Ureter (tissue), 1 donor: Measurements from ENCODE around the gene HTN1. TPM values are rescaled to one million over a fixed set of nuclear protein-coding genes. Genes with fewer than 3 reads are reported as not detected.
"Not testable (repeated sequence)": the region's sequence is repeated elsewhere in the genome, so short reads cannot be mapped to it uniquely, and the experiment has no call there.

Experiments
- DNase-seq: peaks from one replicate; pipeline ENCODE4 v3.0.0-alpha.2; 2020; ENCODE audit warnings: low spot score
- total RNA-seq: library from RNA; stranded (reverse); gene quantifications from one replicate; pipeline ENCODE4 v1.2.4, GENCODE V29; 2023
- donor health status: DM: yes; HTN: yes; CAD: no.

HTN1 gene
- total RNA-seq = not detected

DNA sequence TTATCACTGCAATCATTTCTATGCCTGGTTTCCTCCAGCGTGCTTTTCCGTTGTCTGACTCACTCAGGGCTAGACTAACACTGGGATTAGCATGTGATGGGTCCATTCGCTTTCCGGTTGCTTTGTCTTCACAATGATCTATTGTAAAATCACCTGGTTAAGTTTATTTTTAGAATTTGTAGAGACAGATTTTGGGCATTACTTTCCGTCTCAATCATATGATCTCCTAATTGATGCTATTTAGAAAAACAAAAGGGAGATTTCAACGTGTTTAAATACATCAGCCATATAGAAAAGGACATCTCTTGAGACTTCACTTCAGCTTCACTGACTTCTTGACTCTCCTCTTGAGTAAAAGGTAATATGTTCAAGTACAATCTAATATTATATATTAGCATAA lies at the start of gene HTN1:
HTN1 (plus strand) TSS at position 301 of the 400 bp plus-strand sequence. CDS start 2,639 bp downstream, outside the sequence.
- not testable (repeated sequence) for DNase-seq

GRCh38 chr4:70000711-70001110 lies 49.5 kb upstream of the HTN1 start:
- DNase-seq = no peak

DNA sequence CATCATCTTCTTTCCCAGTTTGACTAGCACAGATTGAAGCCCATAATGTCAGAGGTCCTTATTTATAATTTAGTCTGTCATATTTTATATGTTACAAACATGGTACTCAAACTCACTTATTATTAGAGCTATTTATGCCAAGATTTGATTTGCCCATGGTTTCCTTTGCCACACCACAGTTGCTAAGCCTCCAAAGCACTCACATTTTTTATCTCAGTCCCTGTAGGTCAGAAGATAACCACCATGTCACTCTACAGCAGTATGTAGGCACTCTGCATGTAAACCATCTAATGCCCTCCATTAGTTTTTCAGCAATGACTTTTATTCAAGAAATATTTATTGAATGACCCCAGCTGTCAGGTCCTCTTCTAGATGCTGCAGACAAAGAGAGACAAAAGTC lies 47.7 kb upstream of the HTN1 start:
- DNase-seq = no peak

DNA sequence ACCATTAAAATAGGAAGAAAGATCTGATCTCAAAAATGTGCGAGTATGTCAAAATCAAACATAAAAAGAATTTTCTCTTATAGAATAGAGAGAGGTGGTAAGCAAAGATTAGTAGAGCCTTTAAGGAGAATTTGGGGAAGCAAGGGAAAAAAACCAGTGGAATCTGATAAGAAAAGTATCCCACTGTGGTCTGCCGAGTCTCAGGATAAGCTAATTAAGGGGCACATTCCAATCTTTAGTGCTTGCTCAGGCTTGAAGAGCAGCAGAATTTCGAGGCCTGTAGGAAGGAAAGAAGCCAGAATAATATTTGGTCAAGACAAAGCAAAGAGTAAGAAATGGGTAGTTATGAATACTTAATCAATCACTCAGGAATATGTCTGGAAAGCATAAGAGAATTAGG lies 41.5 kb upstream of the HTN1 start:
- DNase-seq = no peak

GRCh38 chr4:70019006-70019405 lies 31.2 kb upstream of the HTN1 start:
- not testable (repeated sequence) for DNase-seq

DNA sequence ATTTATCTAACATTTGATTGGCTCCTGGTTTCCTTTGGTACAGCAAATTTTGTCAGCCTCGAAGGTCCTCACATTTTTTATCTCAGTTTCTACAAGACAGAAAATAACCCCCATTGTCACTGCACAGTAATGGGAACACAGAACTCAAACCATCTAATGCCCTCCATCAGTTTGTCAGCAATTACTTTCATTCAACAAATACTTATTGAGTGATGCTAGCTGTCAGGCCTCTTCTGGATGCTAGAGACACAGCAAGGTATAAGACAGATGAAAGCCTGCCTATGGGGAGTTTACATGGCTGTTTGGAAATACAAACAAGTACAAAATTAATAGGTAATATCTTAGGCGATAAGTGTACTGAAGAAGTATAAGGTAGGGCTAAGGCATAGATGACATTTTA lies 27.0 kb upstream of the HTN1 start:
- DNase-seq = no peak

- DNase-seq = no peak
Observed at GRCh38 chr4:70027011-70027410, 23.2 kb upstream of the HTN1 start.

GRCh38 chr4:70028159-70028558 lies 22.1 kb upstream of the HTN1 start, which contains the start of gene HTN3:
Gene HTN3 (plus strand): TSS chr4:70028459. CDS start chr4:70030741, 2,282 bp downstream.
- not testable (repeated sequence) for DNase-seq

DNA sequence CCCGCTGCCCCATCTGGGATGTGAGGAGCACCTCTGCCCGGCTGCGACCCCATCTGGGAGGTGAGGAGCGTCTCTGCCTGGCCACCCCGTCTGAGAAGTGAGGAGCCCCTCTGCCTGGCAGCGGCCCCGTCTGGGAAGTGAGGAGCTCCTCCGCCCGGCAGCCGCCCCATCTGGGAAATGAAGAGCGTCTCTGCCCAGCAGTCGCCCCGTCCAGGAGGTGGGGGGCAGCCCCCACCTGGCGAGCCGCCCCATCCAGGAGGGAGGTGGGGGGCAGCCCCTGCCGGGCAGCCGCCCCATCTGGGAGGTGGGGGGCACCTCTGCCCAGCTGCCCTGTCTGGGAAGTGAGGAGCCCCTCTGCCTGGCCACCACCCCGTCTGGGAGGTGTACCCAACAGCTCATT lies 12.7 kb upstream of the HTN1 start:
- not testable (repeated sequence) for DNase-seq

- DNase-seq = not testable (repeated sequence)
Observed at GRCh38 chr4:70039928-70040327, 10.3 kb upstream of the HTN1 start.

GRCh38 chr4:70041652-70042286 lies 8.5 kb upstream of the HTN1 start:
- no peak for DNase-seq

DNA sequence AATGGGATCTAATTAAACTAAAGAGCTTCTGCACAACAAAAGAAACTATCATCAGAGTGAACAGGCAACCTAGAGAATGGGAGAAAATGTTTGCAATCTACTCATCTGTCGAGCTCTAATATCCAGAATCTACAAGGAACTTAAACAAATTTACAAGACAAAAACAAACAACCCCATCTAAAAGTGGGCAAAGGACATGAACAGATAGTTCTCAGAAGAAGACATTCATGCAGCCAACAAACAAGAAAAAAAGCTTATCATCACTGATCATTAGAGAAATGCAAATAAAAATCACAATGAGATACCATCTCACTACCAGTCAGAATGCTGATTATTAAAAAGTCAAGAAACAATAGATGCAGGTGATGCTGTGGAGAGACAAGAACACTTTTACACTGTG lies 6.3 kb downstream of the HTN1 start:
- not testable (repeated sequence) for DNase-seq

DNA sequence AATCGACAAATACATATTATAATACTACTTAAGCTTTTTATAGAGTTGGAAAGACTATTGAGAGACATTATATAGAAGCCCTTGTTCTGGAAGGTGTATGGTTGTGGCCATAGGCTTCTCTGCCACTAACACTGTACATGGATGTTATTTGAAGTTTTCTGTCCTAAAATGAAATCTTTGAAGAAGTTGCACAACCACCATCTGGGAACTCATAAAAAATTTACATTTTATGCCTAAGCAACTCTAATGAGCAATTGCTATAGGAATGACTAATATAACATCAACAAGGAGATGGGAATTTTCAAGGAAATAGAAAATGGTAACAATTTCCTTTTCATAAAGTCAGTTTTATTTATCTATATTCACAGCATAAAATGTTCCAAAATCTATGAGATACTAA lies 7.4 kb downstream of the HTN1 start:
- no peak for DNase-seq

DNA sequence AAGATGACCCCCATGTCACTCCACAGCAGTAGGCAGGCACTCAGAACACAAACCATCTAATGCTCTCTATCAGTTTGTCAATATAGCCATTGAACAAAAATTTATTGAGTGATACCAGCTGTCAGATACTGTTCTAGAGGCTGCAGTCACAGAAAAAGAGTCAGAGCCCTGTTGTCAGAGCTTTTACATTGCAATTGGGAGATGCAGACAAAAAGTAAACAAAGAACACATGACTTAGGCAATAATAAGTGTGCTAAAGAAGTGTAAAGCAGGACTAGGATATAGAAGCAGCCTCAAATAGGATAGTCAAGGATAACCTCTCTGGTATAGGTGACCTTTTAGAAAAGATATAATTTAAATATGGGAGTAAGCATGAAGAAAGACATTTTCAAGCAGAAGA lies 8.9 kb downstream of the HTN1 start:
- no peak for DNase-seq

- DNase-seq = no peak
Observed at GRCh38 chr4:70062000-70062399, 11.8 kb downstream of the HTN1 start.

- DNase-seq = no peak
Observed at GRCh38 chr4:70080205-70080604, 30.0 kb downstream of the HTN1 start.

GRCh38 chr4:70099206-70099605 lies 49.0 kb downstream of the HTN1 start:
- no peak for DNase-seq

Other genes with a start within 250 kb of the HTN1 start
- gene SULT1E1, start 190.3 kb upstream of the HTN1 start, total RNA-seq = 6.0 TPM
- not detected for gene CSN1S1, start 119.4 kb upstream of the HTN1 start, total RNA-seq
- not detected for gene CSN2, start 84.7 kb upstream of the HTN1 start, total RNA-seq
- gene STATH, start 54.5 kb upstream of the HTN1 start, total RNA-seq = not detected
- not detected for gene HTN3, start 22.0 kb upstream of the HTN1 start, total RNA-seq
- not detected for gene PRR27, start 103.8 kb downstream of the HTN1 start, total RNA-seq
- not detected for gene ODAM, start 145.3 kb downstream of the HTN1 start, total RNA-seq
- not detected for gene FDCSP, start 175.7 kb downstream of the HTN1 start, total RNA-seq
- not detected for gene CSN3, start 192.2 kb downstream of the HTN1 start, total RNA-seq